CD14-positive monocyte (primary cell): ENCODE results near the gene MRPL23. TPM values are rescaled to one million over a fixed set of nuclear protein-coding genes. Genes with fewer than 3 reads are reported as not detected.

Experiments
- DNase-seq, 3 donors: peaks; one replicate each; pipeline ENCODE4 v3.0.0-alpha.2; 2011 to 2022
- H2AFZ ChIP-seq: 2 replicates; pipeline ENCODE4 v1.6.0; 2012; ENCODE audit warnings: mild to moderate bottlenecking, low read depth, low read length, inconsistent platforms; ENCODE audit not compliant: insufficient read depth, poor library complexity, severe bottlenecking
- H3K27ac ChIP-seq, 2 donors: 1 replicate in 1 of 2; 2 replicates in 1 of 2; pipeline ENCODE4 v1.5.1; 2012 to 2013; ENCODE audit warnings: low read length in 2 of 2, control low read depth in 1 of 2, inconsistent platforms in 1 of 2, low read depth in 1 of 2, mild to moderate bottlenecking in 1 of 2
- H3K27me3 ChIP-seq, 2 donors: one replicate each; pipeline versions ENCODE4 v1.6.0 to v1.6.1; 2011 to 2013; ENCODE audit warnings: low read length in 2 of 2; ENCODE audit not compliant: control insufficient read depth in 2 of 2, insufficient read depth in 2 of 2
- H3K36me3 ChIP-seq, 2 donors: replicated peaks in 1 of 2; 1 replicate in 1 of 2; 2 replicates in 1 of 2; pipeline versions ENCODE4 v1.5.1 to v1.6.1; 2012 to 2013; ENCODE audit warnings: low read length in 2 of 2, control low read depth in 1 of 2, inconsistent platforms in 1 of 2, mild to moderate bottlenecking in 1 of 2; ENCODE audit not compliant: insufficient read depth in 2 of 2, control insufficient read depth in 1 of 2
- H3K4me1 ChIP-seq, 2 donors: 1 replicate in 1 of 2; 2 replicates in 1 of 2; pipeline versions ENCODE4 v1.5.1 to v1.6.1; 2012 to 2013; ENCODE audit warnings: low read length in 2 of 2, control low read depth in 1 of 2, inconsistent platforms in 1 of 2, mild to moderate bottlenecking in 1 of 2, moderate library complexity in 1 of 2; ENCODE audit not compliant: insufficient read depth in 2 of 2, control insufficient read depth in 1 of 2
- H3K4me2 ChIP-seq: replicated peaks from 2 replicates; pipeline ENCODE3; 2012; ENCODE audit warnings: low read length, moderate library complexity, mild to moderate bottlenecking; ENCODE audit not compliant: poor library complexity, severe bottlenecking; ENCODE audit errors: extremely low read depth
- H3K4me3 ChIP-seq, 3 experiments: fragments of 200-600 bp in 1 of 3; sonication (generic) in 1 of 3; replicated peaks in 1 of 3; 1 replicate in 2 of 3; 2 replicates in 1 of 3; pipeline ENCODE4 v1.5.1; 2011 to 2013; ENCODE audit warnings: low read length in 3 of 3, mild to moderate bottlenecking in 3 of 3, control low read depth in 2 of 3, low read depth in 2 of 3, inconsistent platforms in 1 of 3, moderate library complexity in 1 of 3
- H3K79me2 ChIP-seq: 2 replicates; pipeline ENCODE4 v1.6.0; 2012; ENCODE audit warnings: mild to moderate bottlenecking, control low read depth, inconsistent platforms, low read length, moderate library complexity; ENCODE audit not compliant: insufficient read depth
- H3K9ac ChIP-seq: 2 replicates; pipeline ENCODE4 v1.6.0; 2017; ENCODE audit warnings: low read length, mild to moderate bottlenecking; ENCODE audit not compliant: insufficient read depth, poor library complexity, severe bottlenecking
- H3K9me3 ChIP-seq, 2 donors: replicated peaks in 1 of 2; 1 replicate in 1 of 2; 2 replicates in 1 of 2; pipeline versions ENCODE4 v1.5.1 to v1.6.1; 2012 to 2013; ENCODE audit warnings: low read length in 2 of 2, control low read depth in 1 of 2; ENCODE audit not compliant: control insufficient read depth in 1 of 2, insufficient read depth in 1 of 2
- H4K20me1 ChIP-seq: 2 replicates; pipeline ENCODE4 v1.6.0; 2012; ENCODE audit warnings: mild to moderate bottlenecking, low read length, control low read depth, moderate library complexity; ENCODE audit not compliant: insufficient read depth
- H3K27ac Mint-ChIP-seq, 7 donors: one replicate each; pipeline ENCODE4 v1.8.0; 2020; ENCODE audit warnings: mild to moderate bottlenecking in 7 of 7, mixed read lengths in 7 of 7, moderate library complexity in 6 of 7, inconsistent platforms in 2 of 7
- H3K27me3 Mint-ChIP-seq, 3 donors: one replicate each; pipeline ENCODE4 v1.8.0; 2021 to 2022; ENCODE audit warnings: low read depth in 3 of 3, mild to moderate bottlenecking in 3 of 3, mixed read lengths in 3 of 3, moderate library complexity in 3 of 3, inconsistent platforms in 1 of 3
- H3K36me3 Mint-ChIP-seq, 2 donors: one replicate each; pipeline ENCODE4 v1.8.0; 2020; ENCODE audit warnings: mixed read lengths in 2 of 2, inconsistent platforms in 1 of 2, mild to moderate bottlenecking in 1 of 2
- H3K4me1 Mint-ChIP-seq: one replicate; pipeline ENCODE4 v1.8.0; 2020; ENCODE audit warnings: mild to moderate bottlenecking, mixed read lengths
- H3K4me3 Mint-ChIP-seq, 2 donors: one replicate each; pipeline ENCODE4 v1.8.0; 2020; ENCODE audit warnings: mild to moderate bottlenecking in 2 of 2, mixed read lengths in 2 of 2, moderate library complexity in 1 of 2
- H3K9me3 Mint-ChIP-seq, 7 donors: one replicate each; pipeline ENCODE4 v1.8.0; 2020 to 2022; ENCODE audit warnings: mixed read lengths in 7 of 7, mild to moderate bottlenecking in 6 of 7, moderate library complexity in 6 of 7, inconsistent platforms in 2 of 7
- CTCF ChIP-seq: fragments of 200-600 bp; IDR thresholded peaks from one replicate; pipeline ENCODE4 v1.8.0; 2022; ENCODE audit warnings: antibody characterized with exemption, mild to moderate bottlenecking
- whole genome bisulfite sequencing: methylation state at CpG from one replicate; pipeline ENCODE4 v1.1.5; 2013; ENCODE audit warnings: missing lambda C conversion rate; ENCODE audit not compliant: insufficient coverage; 5-methylcytosine and 5-hydroxymethylcytosine counted together
- intact Hi-C, 2 donors: fragments of 100-400 bp; cut with micrococcal nuclease; formaldehyde crosslinking; loops; one replicate each; pipeline versions ENCODE4 v1.15.0 to v1.15.1; 2023
- polyA plus RNA-seq, 3 donors: library from polyadenylated mRNA; depleted of rRNA in 1 of 3; unstranded in 2 of 3; stranded (reverse) in 1 of 3; fragments of 300-500 nt in 2 of 3; fragments of >200 nt in 1 of 3; fragmentation: Illumina TruSeq in 2 of 3; gene quantifications; 1 replicate in 2 of 3; 2 replicates in 1 of 3; pipeline ENCODE4 v1.2.3, GENCODE V29; 2012 to 2021

Gene MRPL23
- polyA plus RNA-seq, 3 donors, result 19.3 to 109 (median 51.1) TPM

- Histone ChIP-seq H3K4me1 (no peaks in the 10 kb centered on the region), H3K36me3 (no peaks in the 10 kb centered on the region), H3K9me3 (no peaks in the 10 kb centered on the region), H3K79me2 (no peaks in the 10 kb centered on the region), H3K4me2 (no peak overlapping the region), H3K9ac (no peak overlapping the region), H4K20me1 (no peaks in the 10 kb centered on the region), H3K27me3 (no peaks in the 10 kb centered on the region), H2AFZ (no peak overlapping the region), H3K27ac (no peak overlapping the region), H3K4me3 (no peak overlapping the region)
- whole genome bisulfite sequencing, result 95% methylated on average over 4 of the region's 26 CpGs
- intact Hi-C loops, result no loop called here
- Mint-ChIP-seq H3K27ac (no peak overlapping the region), H3K4me3 (no peak overlapping the region), H3K9me3 (no peaks in the 10 kb centered on the region), H3K27me3 (peaks cover 0 to 2% (median 1%) of the 10 kb centered on the region in 3 donors), H3K4me1 (no peaks in the 10 kb centered on the region), H3K36me3 (no peaks in the 10 kb centered on the region)
- TF ChIP-seq CTCF, result no peak
- no peak for DNase-seq
Measured at GRCh38 chr11:1992111-1992510, 45.0 kb downstream of the MRPL23 start.

GRCh38 chr11:1994121-1994520, 47.0 kb downstream of the MRPL23 start:
- Histone ChIP-seq H3K27me3 (no peaks in the 10 kb centered on the region), H3K4me3 (no peak overlapping the region), H3K9ac (no peak overlapping the region), H3K36me3 (no peaks in the 10 kb centered on the region), H3K4me2 (no peak overlapping the region), H4K20me1 (no peaks in the 10 kb centered on the region), H3K79me2 (no peaks in the 10 kb centered on the region), H3K9me3 (no peaks in the 10 kb centered on the region), H3K27ac (no peak overlapping the region), H3K4me1 (no peaks in the 10 kb centered on the region), H2AFZ (no peak overlapping the region)
- Mint-ChIP-seq H3K27me3 (peaks cover 0 to 2% (median 1%) of the 10 kb centered on the region in 3 donors), H3K36me3 (no peaks in the 10 kb centered on the region), H3K4me1 (no peaks in the 10 kb centered on the region), H3K9me3 (no peaks in the 10 kb centered on the region), H3K27ac (no peak overlapping the region), H3K4me3 (no peak overlapping the region)
- no peak for DNase-seq
- TF ChIP-seq CTCF, result no peak
- no CpG with 5 or more reads among the region's 13 CpGs for WGBS
- intact Hi-C loops, result no loop called here
